HG02970 (cell line): ENCODE data around the gene PPP1R27.

Experiments used
- ATAC-seq: cut with Tn5 transposase; IDR thresholded peaks from one replicate; pipeline ENCODE4 v1.9.1; 2021; ENCODE audit warnings: mild to moderate bottlenecking, moderate library complexity, moderate number of reproducible peaks; ENCODE audit not compliant: unreplicated experiment, low FRiP score

Gene PPP1R27

DNA sequence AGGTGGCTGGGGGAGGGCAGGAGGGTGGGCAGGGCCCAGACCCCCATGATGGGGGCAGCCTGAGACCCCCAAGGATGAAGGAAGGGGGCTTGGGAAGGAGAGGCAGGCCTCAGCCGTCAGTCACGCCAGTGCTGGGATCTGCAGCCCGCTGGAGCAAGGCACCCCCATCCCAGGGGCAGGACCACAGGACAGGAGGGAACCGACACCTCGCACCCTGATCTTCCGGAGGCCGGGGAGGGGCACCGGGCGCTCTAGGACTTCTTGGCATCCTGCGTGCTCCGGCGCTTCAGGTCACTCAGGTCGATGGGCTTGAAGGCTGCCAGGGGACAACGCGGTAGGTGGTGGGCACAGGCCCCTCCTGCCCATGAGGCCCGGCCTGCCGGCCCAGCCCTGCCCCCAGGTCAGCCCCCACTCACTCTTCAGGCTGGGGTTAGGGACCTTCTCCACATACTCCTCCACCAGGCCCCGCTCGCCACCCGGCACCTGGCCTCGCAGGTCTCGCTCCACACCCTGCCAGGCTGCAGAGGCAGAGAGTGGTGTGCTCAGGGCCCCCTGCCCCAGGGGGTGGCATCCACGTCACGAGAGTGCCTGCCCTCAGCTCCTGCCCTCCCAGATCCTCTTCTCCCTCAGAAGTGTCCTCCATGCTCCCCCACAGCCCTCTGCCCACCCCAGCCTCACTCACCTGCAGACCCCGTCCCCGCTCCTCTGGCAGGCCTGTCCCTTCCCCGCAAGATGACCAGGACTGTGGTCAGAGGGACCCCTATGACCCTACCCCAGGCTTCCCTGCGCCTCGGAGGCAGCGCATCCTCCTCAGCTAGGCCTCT is 11.6 kb downstream of the PPP1R27 start:
- no peak for ATAC-seq

DNA sequence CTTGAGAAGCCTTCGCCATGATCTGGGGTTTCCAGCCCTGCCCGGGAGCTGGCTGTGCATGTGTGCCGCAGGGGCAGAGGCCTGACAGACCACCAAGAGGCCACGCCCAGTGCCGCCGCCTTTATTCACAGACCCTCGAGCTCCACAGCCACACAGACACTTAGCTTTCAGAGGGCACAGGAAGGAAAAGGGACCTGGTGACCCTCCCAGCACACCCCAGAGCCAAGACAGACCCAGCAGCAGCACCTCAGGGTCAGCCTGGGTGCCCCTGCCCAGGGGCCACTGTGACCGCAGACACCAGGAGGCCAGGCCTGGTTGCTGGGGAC is 12.6 kb downstream of the PPP1R27 start:
- ATAC-seq: no peak

DNA sequence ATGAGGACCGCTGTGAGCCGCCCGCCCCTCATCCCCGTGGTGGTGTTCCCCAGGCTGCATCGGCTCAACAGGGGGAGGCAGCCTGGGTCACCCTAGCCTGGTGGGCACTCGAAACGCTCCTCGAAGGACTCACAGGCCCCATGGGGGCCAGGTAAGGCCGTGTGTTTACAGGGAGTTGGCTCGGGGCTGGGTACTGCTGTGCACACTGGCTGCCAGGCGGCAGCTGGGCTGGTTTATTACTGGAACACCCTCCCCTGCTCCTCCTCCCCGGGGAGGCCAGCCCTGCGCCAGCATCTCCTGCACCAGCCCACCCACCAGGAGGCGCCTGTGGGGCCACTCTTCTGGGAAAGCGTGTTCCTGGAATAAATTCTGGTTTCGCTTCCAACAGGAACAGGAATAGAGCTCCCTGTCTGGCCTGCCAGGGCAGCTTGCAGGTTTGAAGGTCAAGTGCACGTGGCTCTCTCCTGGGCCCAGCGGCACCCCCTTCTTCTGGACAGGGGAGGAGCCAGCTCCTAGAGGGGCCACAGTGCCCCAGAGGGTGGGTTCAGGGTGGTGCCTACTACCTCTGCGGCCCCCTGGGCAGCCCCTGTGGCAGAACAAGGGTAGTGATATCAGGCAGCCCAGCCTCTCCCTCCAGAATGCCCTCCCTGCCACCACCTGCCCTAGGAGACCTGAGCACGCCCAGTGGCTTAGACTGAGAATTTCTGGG is 13.1 kb downstream of the PPP1R27 start:
- no peak for ATAC-seq

- no peak for ATAC-seq
These were observed 13.7 kb downstream of the PPP1R27 start for GRCh38 chr17:81821147-81821546.

DNA sequence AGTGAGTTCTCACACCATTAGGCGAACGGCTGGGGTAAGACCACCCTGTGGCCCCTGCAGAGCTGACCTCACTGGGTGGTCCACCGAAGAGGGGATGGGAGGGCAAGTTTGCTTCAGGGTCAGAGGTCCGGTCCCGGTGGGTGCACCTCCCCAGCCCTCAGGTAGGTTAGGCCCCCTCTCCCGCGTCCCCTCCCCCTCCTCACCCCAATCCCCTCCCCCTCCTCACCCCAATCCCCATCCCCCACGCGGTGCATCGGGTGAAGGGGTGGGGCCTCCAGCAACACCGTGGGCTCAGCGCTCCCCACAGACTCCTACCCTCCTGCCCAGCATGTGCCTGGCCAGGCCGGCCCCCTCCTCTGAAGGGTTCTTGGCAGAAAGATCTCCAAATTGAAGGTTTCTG is 15.1 kb downstream of the PPP1R27 start:
- no peak for ATAC-seq

DNA sequence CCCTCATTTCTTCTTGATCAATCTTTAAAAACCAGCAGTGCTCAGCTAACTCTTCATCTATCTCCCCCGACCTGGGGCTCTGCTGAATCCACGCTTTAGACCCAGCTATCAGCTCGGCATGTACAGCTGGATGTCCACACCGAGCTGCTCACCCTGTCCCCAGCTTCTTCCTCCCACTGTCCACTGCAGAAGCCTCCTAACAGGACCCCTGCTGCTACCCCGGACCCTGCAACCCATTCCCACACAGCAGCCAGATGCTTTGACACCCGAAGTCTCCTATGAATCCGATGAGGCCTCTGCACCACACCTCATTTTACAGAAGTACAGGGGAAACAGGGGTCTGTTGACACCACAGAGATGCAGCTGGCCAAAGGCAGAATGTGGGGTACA is 17.1 kb downstream of the PPP1R27 start:
- ATAC-seq: no peak

GRCh38 chr17:81815646-81815986 is 19.2 kb downstream of the PPP1R27 start:
- no peak for ATAC-seq

DNA sequence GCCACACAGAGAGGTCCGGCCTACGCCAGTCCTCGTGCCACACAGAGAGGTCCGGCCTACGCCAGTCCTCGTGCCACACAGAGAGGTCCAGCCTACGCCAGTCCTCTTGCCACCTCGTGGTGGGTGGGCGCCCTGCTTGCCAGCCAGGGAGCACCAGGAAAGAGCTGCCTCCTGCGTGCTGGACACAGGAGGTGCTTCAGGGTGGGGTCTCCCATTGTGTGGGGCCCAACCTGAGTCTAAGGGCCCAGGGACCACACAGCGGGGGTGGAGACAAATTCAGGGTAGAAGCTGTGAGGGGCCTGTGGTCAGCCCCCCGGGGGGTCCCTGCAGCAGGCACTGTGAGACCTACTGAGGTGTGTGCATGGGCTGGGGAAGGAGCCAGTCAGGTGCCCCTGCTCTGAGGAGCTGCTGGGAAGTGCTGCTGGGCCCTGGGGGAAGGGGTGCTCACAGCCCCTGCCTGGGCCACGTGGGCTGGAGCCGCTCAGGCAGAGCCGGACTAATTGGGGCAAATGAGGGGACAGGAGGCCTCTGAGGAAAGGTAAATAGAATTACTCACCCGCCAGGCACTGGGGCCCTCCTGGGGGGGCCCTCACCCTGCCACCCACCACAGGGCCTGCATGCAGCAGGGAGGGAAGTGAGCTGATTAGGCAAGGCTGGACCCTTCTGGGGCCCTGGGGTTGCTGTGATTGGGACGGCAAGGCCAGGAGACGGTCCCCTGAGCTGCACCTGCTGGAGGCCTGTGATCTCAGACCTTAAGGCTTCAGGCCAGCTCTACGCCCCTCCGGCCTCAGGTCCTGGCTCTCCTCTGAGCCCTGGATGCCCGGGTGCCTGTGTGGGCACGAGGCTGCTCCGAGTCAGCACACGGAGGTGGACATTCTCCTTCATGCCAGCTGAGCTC is 19.9 kb downstream of the PPP1R27 start:
- ATAC-seq: no peak

DNA sequence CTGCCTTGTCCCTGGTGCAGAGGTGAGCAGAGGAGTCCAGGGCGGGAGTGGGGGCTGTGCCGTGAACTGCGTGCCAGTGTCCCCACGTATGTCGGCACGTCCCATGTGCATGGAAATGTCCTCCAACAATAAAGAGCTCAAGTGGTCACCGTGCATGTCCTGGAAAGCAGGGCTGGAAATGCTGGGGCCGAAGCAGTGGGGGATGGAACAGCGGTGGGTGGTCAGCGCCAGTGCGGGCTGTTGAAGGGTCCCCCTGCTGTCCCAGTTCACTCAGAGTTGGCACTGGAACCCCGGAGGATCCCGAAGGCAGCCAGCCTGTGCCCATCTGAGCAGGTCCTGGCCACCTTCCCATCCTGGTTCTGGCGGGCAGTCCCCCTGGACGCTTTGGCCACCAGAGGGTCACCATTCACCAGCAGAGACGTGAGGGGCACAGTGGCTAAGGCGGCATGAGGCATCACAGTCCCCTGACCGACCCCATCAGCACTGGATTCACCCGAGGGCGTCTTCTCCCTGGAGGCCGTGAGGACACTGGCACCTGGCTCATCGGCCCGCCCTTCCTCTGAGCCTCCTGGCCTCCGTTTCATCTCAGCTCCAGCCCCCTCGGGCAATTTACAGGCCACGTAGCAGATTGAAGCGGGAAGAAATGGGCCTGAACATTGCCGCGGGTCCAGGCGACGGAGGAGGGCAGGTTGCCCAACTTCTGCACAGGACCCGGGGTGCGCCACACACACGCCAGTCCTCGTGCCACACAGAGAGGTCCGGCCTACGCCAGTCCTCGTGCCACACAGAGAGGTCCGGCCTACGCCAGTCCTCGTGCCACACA is 20.8 kb downstream of the PPP1R27 start:
- no peak for ATAC-seq

- ATAC-seq: no peak
These were observed 21.5 kb downstream of the PPP1R27 start for GRCh38 chr17:81813371-81813684.

DNA sequence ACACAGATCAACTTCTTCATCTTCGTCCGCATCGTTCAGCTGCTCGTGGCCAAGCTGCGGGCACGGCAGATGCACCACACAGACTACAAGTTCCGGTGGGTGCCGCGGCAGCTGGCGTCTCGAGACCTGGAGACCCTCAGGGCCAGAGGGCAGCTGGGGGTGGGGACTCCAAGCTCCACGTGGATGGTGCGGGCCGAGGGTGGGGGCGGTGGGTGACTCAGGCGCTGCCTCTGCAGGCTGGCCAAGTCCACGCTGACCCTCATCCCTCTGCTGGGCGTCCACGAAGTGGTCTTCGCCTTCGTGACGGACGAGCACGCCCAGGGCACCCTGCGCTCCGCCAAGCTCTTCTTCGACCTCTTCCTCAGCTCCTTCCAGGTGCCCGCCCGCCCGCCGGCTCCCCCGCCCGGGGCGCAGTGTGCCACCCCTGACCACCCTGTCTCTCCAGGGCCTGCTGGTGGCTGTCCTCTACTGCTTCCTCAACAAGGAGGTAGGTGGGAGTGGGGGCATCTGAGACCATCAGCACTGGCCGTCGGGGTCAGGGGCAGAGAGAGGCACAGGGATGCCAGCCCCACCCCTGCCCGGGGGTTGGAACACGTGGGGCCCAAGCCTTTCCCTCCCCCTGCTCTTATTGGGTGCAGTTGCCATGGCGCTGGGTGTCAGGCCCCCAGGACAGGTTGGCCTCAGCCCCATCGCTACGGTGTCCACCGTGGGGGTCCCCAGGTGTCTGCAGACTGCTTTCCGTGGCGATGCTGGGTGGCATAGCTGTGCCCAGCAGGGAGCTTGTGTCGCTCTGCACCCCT is 22.1 kb downstream of the PPP1R27 start:
- ATAC-seq: no peak

- no peak for ATAC-seq
These were observed 22.9 kb downstream of the PPP1R27 start for GRCh38 chr17:81811705-81812570.

GRCh38 chr17:81810892-81811704 is 23.8 kb downstream of the PPP1R27 start:
- no peak for ATAC-seq

GRCh38 chr17:81810476-81810875 is 24.4 kb downstream of the PPP1R27 start:
- no peak for ATAC-seq

DNA sequence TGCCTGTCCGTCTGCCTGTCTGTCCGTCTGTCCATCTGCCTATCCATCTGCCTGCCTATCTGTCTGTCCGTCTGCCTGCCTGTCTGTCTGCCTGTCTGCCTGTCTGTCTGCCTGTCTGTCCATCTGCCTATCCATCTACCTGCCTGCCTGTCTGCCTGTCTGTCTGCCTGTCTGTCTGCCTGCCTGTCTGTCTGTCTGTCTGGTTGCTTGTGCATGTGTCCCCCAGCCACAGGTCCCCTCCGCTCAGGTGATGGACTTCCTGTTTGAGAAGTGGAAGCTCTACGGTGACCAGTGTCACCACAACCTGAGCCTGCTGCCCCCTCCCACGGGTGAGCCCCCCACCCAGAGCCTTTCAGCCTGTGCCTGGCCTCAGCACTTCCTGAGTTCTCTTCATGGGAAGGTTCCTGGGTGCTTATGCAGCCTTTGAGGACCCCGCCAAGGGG is 25.3 kb downstream of the PPP1R27 start:
- ATAC-seq: no peak

DNA sequence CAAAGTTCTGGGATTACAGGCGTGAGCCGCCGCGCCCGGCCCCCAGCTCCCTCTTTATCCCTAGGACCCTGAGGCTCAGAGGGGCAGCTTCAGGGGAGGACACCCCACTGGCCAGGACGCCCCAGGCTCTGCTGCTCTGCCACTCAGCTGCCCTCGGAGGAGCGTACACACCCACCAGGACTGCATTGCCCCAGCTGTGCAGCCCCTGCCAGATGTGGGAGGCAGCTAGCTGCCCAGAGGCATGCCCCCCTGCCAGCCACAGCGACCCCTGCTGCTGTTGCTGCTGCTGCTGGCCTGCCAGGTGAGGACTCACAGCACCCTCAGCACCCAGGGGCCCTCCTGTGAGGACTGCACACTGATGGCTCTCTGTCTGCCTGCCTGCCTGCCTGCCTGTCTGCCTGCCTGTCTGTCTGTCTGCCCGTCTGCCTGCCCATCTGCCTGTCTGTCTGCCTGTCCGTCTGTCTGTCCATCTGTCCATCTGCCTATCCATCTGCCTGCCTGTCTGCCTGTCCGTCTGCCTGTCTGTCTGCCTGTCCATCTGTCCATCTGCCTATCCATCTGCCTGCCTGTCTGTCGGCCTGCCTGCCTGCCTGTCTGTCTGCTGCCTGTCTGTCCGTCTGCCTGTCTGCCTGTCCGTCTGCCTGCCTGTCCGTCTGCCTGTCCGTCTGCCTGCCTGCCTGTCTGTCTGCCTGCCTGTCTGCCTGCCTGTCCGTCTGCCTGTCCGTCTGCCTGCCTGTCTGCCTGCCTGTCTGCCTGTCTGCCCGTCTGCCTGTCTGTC is 25.9 kb downstream of the PPP1R27 start:
- no peak for ATAC-seq

DNA sequence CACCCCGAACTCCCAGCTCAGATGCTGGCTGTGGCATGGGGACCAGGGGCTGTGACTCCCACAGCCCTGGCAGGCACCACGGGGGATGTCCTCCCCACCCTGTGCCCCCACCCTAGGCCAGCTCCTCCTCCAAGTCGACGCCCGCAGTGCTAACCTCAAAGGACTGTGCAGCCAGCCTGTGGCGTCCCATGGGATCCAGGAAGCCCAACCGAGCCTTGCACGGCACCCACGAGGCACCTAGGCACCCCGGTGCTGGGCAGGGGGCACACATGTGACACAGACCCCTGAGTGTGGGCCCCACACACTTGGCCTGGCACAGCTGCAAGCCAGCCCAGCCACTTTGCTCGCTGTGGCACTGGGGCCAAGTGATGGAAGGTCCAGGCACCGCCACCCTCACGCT is 27.0 kb downstream of the PPP1R27 start:
- ATAC-seq: no peak
